ENCODE data around the gene PIAS4. TPM values are rescaled to one million over a fixed set of nuclear protein-coding genes. Genes with fewer than 3 reads are reported as not detected.

Gene PIAS4
- total RNA-seq, 2 donors from 2014 or later: 12.7 to 17.1 TPM

- 87 to 95% methylated on average over 3 of the region's 3 CpGs for WGBS, 2 donors
- H3K27me3 ChIP-seq: no peaks in the 10 kb centered on the region
- H3K27ac ChIP-seq: peak overlapping the region in 1 of 4 donors; percentile 74
- H3K4me3 ChIP-seq: no peak overlapping the region
- no peak for TF ChIP-seq POLR2A (IDR thresholded peaks at IDR 0.05)
- no peak for TF ChIP-seq CTCF (IDR thresholded peaks at IDR 0.05)
- intact Hi-C loops (cut with DNase I): no loop called here
- ATAC-seq (no peak), DNase-seq (no peak)
- H3K9me3 ChIP-seq: no peaks in the 10 kb centered on the region
- H3K36me3 ChIP-seq (replicated peaks in 1 of 2; ENCODE audit: insufficient read depth in 1 of 2, low read depth in 2 of 2): no peaks in the 10 kb centered on the region
- H3K4me1 ChIP-seq: peaks cover 14% of the 10 kb centered on the region
Observed at GRCh38 chr19:4077007-4077374, 69.5 kb downstream of the PIAS4 start.

- peak; percentile 56 for ATAC-seq
- H3K9me3 ChIP-seq: no peaks in the 10 kb centered on the region
- peak in 3 of 4 donors; percentile 43 to 57 (median 49) for DNase-seq
- intact Hi-C loops (cut with DNase I): no loop called here
- H3K27ac ChIP-seq: peak overlapping the region in 3 of 4 donors; percentile 41 to 74 (median 70)
- no peaks in the 10 kb centered on the region for H3K36me3 ChIP-seq (replicated peaks in 1 of 2; ENCODE audit: insufficient read depth in 1 of 2, low read depth in 2 of 2)
- peaks cover 14% of the 10 kb centered on the region for H3K4me1 ChIP-seq
- TF ChIP-seq CTCF (IDR thresholded peaks at IDR 0.05) (no peak), POLR2A (IDR thresholded peaks at IDR 0.05) (no peak)
- peak overlapping the region; percentile 35 for H3K4me3 ChIP-seq
- 6 to 16% methylated on average over 13 to 32 of the region's 33 CpGs for WGBS, 2 donors
- no peaks in the 10 kb centered on the region for H3K27me3 ChIP-seq
Observed at GRCh38 chr19:4077800-4078684, 70.5 kb downstream of the PIAS4 start.

GRCh38 chr19:4080473-4080872 lies 72.9 kb downstream of the PIAS4 start:
- intact Hi-C loops (cut with DNase I): no loop called here
- ATAC-seq: no peak
- WGBS, 2 donors: 68 to 81% methylated on average over 6 of the region's 6 CpGs

GRCh38 chr19:4081441-4082129 lies 74.0 kb downstream of the PIAS4 start:
- 28 to 34% methylated on average over 2 of the region's 2 CpGs for WGBS, 2 donors
- Histone ChIP-seq H3K36me3 (replicated peaks in 1 of 2; ENCODE audit: insufficient read depth in 1 of 2, low read depth in 2 of 2) (no peaks in the 10 kb centered on the region), H3K4me1 (peaks cover 14% of the 10 kb centered on the region), H3K27ac (no peak overlapping the region), H3K27me3 (no peaks in the 10 kb centered on the region), H3K9me3 (no peaks in the 10 kb centered on the region), H3K4me3 (no peak overlapping the region)
- intact Hi-C loops (cut with DNase I): no loop called here
- no peak for TF ChIP-seq POLR2A (IDR thresholded peaks at IDR 0.05)
- no peak for TF ChIP-seq CTCF (IDR thresholded peaks at IDR 0.05)
- DNase-seq (no peak), ATAC-seq (no peak)

More at GRCh38 chr19:4080473-4080872, 72.9 kb downstream of the PIAS4 start:
- H3K9me3 ChIP-seq: no peaks in the 10 kb centered on the region
- H3K27me3 ChIP-seq: no peaks in the 10 kb centered on the region
- DNase-seq: no peak
- TF ChIP-seq CTCF (IDR thresholded peaks at IDR 0.05): no peak
- TF ChIP-seq POLR2A (IDR thresholded peaks at IDR 0.05): no peak
- peaks cover 14% of the 10 kb centered on the region for H3K4me1 ChIP-seq
- H3K4me3 ChIP-seq: no peak overlapping the region
- H3K27ac ChIP-seq: no peak overlapping the region
- H3K36me3 ChIP-seq (replicated peaks in 1 of 2; ENCODE audit: insufficient read depth in 1 of 2, low read depth in 2 of 2): no peaks in the 10 kb centered on the region

All from body of pancreas (tissue), 4 donors.